ENCODE results near the gene ARMC6. TPM values are rescaled to one million over a fixed set of nuclear protein-coding genes. Genes with fewer than 3 reads are reported as not detected.
A peak's percentile ranks its signal among the peaks of the same experiment; 100 is the strongest.

Gene ARMC6
- total and polyA plus RNA-seq, 2 donors (not counting 3 experiments of a cell fraction or from before 2014, with no cell fraction given) = 33.9 to 44.7 TPM

DNA sequence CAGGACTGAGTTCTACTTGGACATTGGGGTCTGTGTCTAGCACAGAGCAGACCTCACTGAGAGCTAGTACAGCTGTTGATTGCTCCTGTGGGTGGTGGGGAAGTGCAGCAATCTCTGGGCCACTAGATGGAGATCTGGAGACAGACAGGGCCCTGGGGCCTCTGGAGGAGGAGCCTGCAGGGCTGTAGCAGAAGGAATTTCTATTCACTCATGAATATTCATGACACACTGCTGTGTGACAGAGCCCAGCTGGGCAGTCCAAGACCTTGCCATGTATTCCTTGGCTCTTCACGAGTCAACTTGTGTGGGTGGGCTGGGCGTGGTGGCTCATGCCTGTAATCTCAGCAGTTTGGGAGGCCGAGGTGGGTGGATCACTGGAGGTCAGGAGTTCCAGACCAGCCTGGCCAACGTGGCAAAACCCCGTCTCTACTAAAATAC is 37.6 kb upstream of the ARMC6 start:
- BruUV-seq (replicated peaks) = no TSS peak
- Histone ChIP-seq H3K9me1 (replicated peaks; ENCODE audit: control insufficient read depth, extremely low read depth, insufficient read depth, low read length) (no peaks in the 10 kb centered on the region), H3K27me3 (ENCODE audit: control insufficient read depth in 2 of 2, insufficient read depth in 2 of 2, low read length in 2 of 2) (no peaks in the 10 kb centered on the region), H3K9ac (replicated peaks; ENCODE audit: extremely low read depth, insufficient read depth, low read length) (no peak overlapping the region), H3K27ac (ENCODE audit: insufficient read depth, low read depth, low read length) (no peak overlapping the region), H3K4me1 (ENCODE audit: control insufficient read depth, extremely low read depth, insufficient read depth, low read length) (peaks cover 13% of the 10 kb centered on the region), H3K9me3 (replicated peaks; ENCODE audit: control insufficient read depth, insufficient read depth, low read length) (no peaks in the 10 kb centered on the region), H3K4me2 (ENCODE audit: insufficient read depth, low read length) (no peak overlapping the region), H3K79me2 (ENCODE audit: control insufficient read depth, insufficient read depth, low read length) (no peaks in the 10 kb centered on the region), H4K20me1 (replicated peaks; ENCODE audit: control insufficient read depth, extremely low read depth, insufficient read depth, low read length) (no peaks in the 10 kb centered on the region), H3K36me3 (ENCODE audit: control insufficient read depth in 2 of 2, extremely low read depth in 1 of 2, insufficient read depth in 2 of 2, low read length in 2 of 2) (peaks cover 18 to 19% of the 10 kb centered on the region in 2 experiments), H2AFZ (ENCODE audit: low read depth, low read length) (no peak overlapping the region), H3K4me3 (replicated peaks in 1 of 3; ENCODE audit: insufficient read depth in 1 of 3, low read depth in 1 of 3, low read length in 3 of 3) (no peak overlapping the region)
- ChIA-PET CTCF (interaction anchor here (0.6 to 1.6 kb wide), 7 partner anchors 9 to 120 kb away, joined by 3 to 14 read pairs (median 4); partner anchors contain the start of genes COPE and DDX49), POLR2A (interaction anchor here (1.2 kb wide), 1 partner anchor 9 kb away, joined by 4 read pairs; no protein-coding TSS in a partner anchor)
- intact Hi-C loops (cut with micrococcal nuclease) = no loop called here
- peak; percentile 70 for DNase-seq (ENCODE audit: low read depth, low spot score)
- dilution Hi-C loops (cut with MboI; ENCODE audit: extremely low pct_ligation_motif_present, low sequenced_read_pairs) = no loop called here
- TF ChIP-seq EZH2 (IDR thresholded peaks at IDR 0.05; ENCODE audit: borderline replicate concordance, low read depth, low read length, severe bottlenecking) (no peak), JUN (IDR thresholded peaks at IDR 0.05; ENCODE audit: borderline replicate concordance, insufficient read depth, insufficient read length, low read depth) (no peak)
- TF ChIP-seq, protein P1, sequence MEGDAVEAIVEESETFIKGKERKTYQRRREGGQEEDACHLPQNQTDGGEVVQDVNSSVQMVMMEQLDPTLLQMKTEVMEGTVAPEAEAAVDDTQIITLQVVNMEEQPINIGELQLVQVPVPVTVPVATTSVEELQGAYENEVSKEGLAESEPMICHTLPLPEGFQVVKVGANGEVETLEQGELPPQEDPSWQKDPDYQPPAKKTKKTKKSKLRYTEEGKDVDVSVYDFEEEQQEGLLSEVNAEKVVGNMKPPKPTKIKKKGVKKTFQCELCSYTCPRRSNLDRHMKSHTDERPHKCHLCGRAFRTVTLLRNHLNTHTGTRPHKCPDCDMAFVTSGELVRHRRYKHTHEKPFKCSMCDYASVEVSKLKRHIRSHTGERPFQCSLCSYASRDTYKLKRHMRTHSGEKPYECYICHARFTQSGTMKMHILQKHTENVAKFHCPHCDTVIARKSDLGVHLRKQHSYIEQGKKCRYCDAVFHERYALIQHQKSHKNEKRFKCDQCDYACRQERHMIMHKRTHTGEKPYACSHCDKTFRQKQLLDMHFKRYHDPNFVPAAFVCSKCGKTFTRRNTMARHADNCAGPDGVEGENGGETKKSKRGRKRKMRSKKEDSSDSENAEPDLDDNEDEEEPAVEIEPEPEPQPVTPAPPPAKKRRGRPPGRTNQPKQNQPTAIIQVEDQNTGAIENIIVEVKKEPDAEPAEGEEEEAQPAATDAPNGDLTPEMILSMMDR (IDR thresholded peaks at IDR 0.05; ENCODE audit: extremely low read depth in 1 of 2, insufficient read depth in 1 of 2, low read depth in 1 of 2, low read length in 2 of 2) = peak; percentile 47 to 76
- FAIRE-seq = peak; percentile 87

DNA sequence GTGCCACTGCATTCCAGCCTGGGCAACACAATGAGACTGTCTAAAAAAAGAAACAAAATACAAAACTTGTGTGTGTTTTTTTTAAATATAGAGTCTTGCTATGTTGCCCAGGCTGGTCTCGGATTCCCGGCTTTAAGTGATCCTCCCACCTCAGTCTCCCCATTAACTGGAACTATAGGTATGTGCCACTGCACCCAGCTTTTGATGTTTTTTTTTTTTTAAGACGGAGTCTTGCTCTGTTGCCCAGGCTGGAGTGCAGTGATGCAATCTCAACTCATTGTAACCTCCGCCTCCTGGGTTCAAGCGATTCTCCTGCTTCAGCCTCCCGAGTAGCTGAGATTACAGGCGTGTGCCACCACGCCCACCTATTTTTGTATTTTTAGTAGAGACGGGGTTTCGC is 37.1 kb upstream of the ARMC6 start:
- POLR2A ChIA-PET = interaction anchor here (1.2 kb wide), 1 partner anchor 9 kb away, joined by 4 read pairs; no protein-coding TSS in a partner anchor
- no peaks in the 10 kb centered on the region for H3K9me3 ChIP-seq (replicated peaks; ENCODE audit: control insufficient read depth, insufficient read depth, low read length)

More for the DNA sequence above, 37.1 kb upstream of the ARMC6 start:
- Histone ChIP-seq H3K4me3 (replicated peaks in 1 of 3; ENCODE audit: insufficient read depth in 1 of 3, low read depth in 1 of 3, low read length in 3 of 3) (no peak overlapping the region), H3K27me3 (ENCODE audit: control insufficient read depth in 2 of 2, insufficient read depth in 2 of 2, low read length in 2 of 2) (no peaks in the 10 kb centered on the region), H3K27ac (ENCODE audit: insufficient read depth, low read depth, low read length) (no peak overlapping the region), H2AFZ (ENCODE audit: low read depth, low read length) (no peak overlapping the region), H3K9me1 (replicated peaks; ENCODE audit: control insufficient read depth, extremely low read depth, insufficient read depth, low read length) (no peaks in the 10 kb centered on the region), H4K20me1 (replicated peaks; ENCODE audit: control insufficient read depth, extremely low read depth, insufficient read depth, low read length) (no peaks in the 10 kb centered on the region), H3K4me1 (ENCODE audit: control insufficient read depth, extremely low read depth, insufficient read depth, low read length) (peaks cover 13% of the 10 kb centered on the region), H3K36me3 (ENCODE audit: control insufficient read depth in 2 of 2, extremely low read depth in 1 of 2, insufficient read depth in 2 of 2, low read length in 2 of 2) (peaks cover 15 to 20% of the 10 kb centered on the region in 2 experiments), H3K9ac (replicated peaks; ENCODE audit: extremely low read depth, insufficient read depth, low read length) (no peak overlapping the region), H3K79me2 (ENCODE audit: control insufficient read depth, insufficient read depth, low read length) (no peaks in the 10 kb centered on the region), H3K4me2 (ENCODE audit: insufficient read depth, low read length) (no peak overlapping the region)
- dilution Hi-C loops (cut with MboI; ENCODE audit: extremely low pct_ligation_motif_present, low sequenced_read_pairs) (no loop called here), intact Hi-C loops (cut with micrococcal nuclease) (no loop called here)
- TF ChIP-seq JUN (IDR thresholded peaks at IDR 0.05; ENCODE audit: borderline replicate concordance, insufficient read depth, insufficient read length, low read depth) = no peak
- no peak for TF ChIP-seq MYC (IDR thresholded peaks at IDR 0.05; ENCODE audit: low read depth, low read length)
- TF ChIP-seq POLR2AphosphoS5 (IDR thresholded peaks at IDR 0.05; ENCODE audit: insufficient read depth, low read depth, low read length) = no peak
- TF ChIP-seq, protein P2, sequence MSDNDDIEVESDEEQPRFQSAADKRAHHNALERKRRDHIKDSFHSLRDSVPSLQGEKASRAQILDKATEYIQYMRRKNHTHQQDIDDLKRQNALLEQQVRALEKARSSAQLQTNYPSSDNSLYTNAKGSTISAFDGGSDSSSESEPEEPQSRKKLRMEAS (IDR thresholded peaks at IDR 0.05; ENCODE audit: insufficient read depth, insufficient read length) = no peak
- TF ChIP-seq, protein P1 (IDR thresholded peaks at IDR 0.05; ENCODE audit: extremely low read depth in 1 of 2, insufficient read depth in 1 of 2, low read depth in 1 of 2, low read length in 2 of 2) = no peak
- TF ChIP-seq FOS (IDR thresholded peaks at IDR 0.05; ENCODE audit: borderline replicate concordance, insufficient read depth, low read length) = no peak
- TF ChIP-seq GATA2 (IDR thresholded peaks at IDR 0.05; ENCODE audit: insufficient read depth, insufficient read length, low read depth, low read length) = no peak
- no peak for TF ChIP-seq POLR2A (IDR thresholded peaks at IDR 0.05; ENCODE audit: low read depth, low read length)
- TF ChIP-seq EZH2 (IDR thresholded peaks at IDR 0.05; ENCODE audit: borderline replicate concordance, low read depth, low read length, severe bottlenecking) = no peak
- FAIRE-seq (no peak), DNase-seq (ENCODE audit: low read depth, low spot score) (no peak)
- no TSS peak for BruUV-seq (replicated peaks)
- CTCF ChIA-PET = interaction anchor here (0.6 to 1.6 kb wide), 6 partner anchors 9 to 119 kb away, joined by 3 to 14 read pairs (median 4); partner anchors contain the start of genes COPE and DDX49

Data from endothelial cell of umbilical vein (primary cell).